Measurements from ENCODE around the gene IL19.

IL19 gene

GRCh38 chr1:206867239-206867638 is 96.7 kb downstream of the IL19 start (continued):
- no peak for TF ChIP-seq CREB5 (CRISPR knock-in tag; IDR thresholded peaks at IDR 0.05; ENCODE audit: low read depth)
- TF ChIP-seq ARNTL (CRISPR knock-in tag; IDR thresholded peaks at IDR 0.05; ENCODE audit: borderline replicate concordance, low read depth) = no peak
- TF ChIP-seq ZFP30 (CRISPR knock-in tag; IDR thresholded peaks at IDR 0.05) = no peak
- TF ChIP-seq TCF4 (CRISPR knock-in tag; IDR thresholded peaks at IDR 0.05; ENCODE audit: borderline replicate concordance) = no peak
- no peak for TF ChIP-seq SNAI2 (CRISPR knock-in tag; IDR thresholded peaks at IDR 0.05)
- TF ChIP-seq PPARA (CRISPR knock-in tag; IDR thresholded peaks at IDR 0.05; ENCODE audit: borderline replicate concordance) = no peak
- no peak for TF ChIP-seq ZNF70 (CRISPR knock-in tag; IDR thresholded peaks at IDR 0.05)
- no peak for TF ChIP-seq ZFP3 (CRISPR knock-in tag; IDR thresholded peaks at IDR 0.05)

GRCh38 chr1:206867716-206868115 is 97.1 kb downstream of the IL19 start:
- ATAC-seq = no peak
- no peak for TF ChIP-seq ESRRG (CRISPR knock-in tag; IDR thresholded peaks at IDR 0.05)
- no peak for TF ChIP-seq ZC3H10 (CRISPR knock-in tag; IDR thresholded peaks at IDR 0.05)
- TF ChIP-seq PPARA (CRISPR knock-in tag; IDR thresholded peaks at IDR 0.05; ENCODE audit: borderline replicate concordance) = no peak
- no peak for TF ChIP-seq BACH2 (CRISPR knock-in tag; IDR thresholded peaks at IDR 0.05; ENCODE audit: borderline replicate concordance)
- TF ChIP-seq TOX (CRISPR knock-in tag; IDR thresholded peaks at IDR 0.05; ENCODE audit: borderline replicate concordance) = no peak
- no peak for TF ChIP-seq ISL1 (CRISPR knock-in tag; IDR thresholded peaks at IDR 0.05)
- no peak for TF ChIP-seq ZNF565 (CRISPR knock-in tag; conservative IDR thresholded peaks at IDR 0.05; ENCODE audit: low read depth)
- no peak for TF ChIP-seq PATZ1 (CRISPR knock-in tag; IDR thresholded peaks at IDR 0.05; ENCODE audit: borderline replicate concordance)
- TF ChIP-seq ZFP3 (CRISPR knock-in tag; IDR thresholded peaks at IDR 0.05) = no peak
- TF ChIP-seq CREB5 (CRISPR knock-in tag; IDR thresholded peaks at IDR 0.05; ENCODE audit: low read depth) = no peak
- no peak for TF ChIP-seq ZFP30 (CRISPR knock-in tag; IDR thresholded peaks at IDR 0.05)
- no peak for TF ChIP-seq ZNF8 (CRISPR knock-in tag; IDR thresholded peaks at IDR 0.05)
- no peak for TF ChIP-seq RARB (CRISPR knock-in tag; IDR thresholded peaks at IDR 0.05)
- TF ChIP-seq CSDC2 (CRISPR knock-in tag; IDR thresholded peaks at IDR 0.05) = no peak
- TF ChIP-seq OSR1 (CRISPR knock-in tag; IDR thresholded peaks at IDR 0.05) = no peak
- TF ChIP-seq ARNTL (CRISPR knock-in tag; IDR thresholded peaks at IDR 0.05; ENCODE audit: borderline replicate concordance, low read depth) = no peak
- no peak for TF ChIP-seq ZNF70 (CRISPR knock-in tag; IDR thresholded peaks at IDR 0.05)
- TF ChIP-seq TCF4 (CRISPR knock-in tag; IDR thresholded peaks at IDR 0.05; ENCODE audit: borderline replicate concordance) = no peak
- no peak for TF ChIP-seq CSRNP3 (CRISPR knock-in tag; IDR thresholded peaks at IDR 0.05)
- TF ChIP-seq TSHZ2 (CRISPR knock-in tag; IDR thresholded peaks at IDR 0.05) = no peak

- ATAC-seq = no peak
- no peak for TF ChIP-seq TSHZ2 (CRISPR knock-in tag; IDR thresholded peaks at IDR 0.05)
- no peak for TF ChIP-seq ZFP30 (CRISPR knock-in tag; IDR thresholded peaks at IDR 0.05)
- no peak for TF ChIP-seq CSRNP3 (CRISPR knock-in tag; IDR thresholded peaks at IDR 0.05)
- no peak for TF ChIP-seq PPARA (CRISPR knock-in tag; IDR thresholded peaks at IDR 0.05; ENCODE audit: borderline replicate concordance)
- no peak for TF ChIP-seq RARB (CRISPR knock-in tag; IDR thresholded peaks at IDR 0.05)
- no peak for TF ChIP-seq POU6F1 (CRISPR knock-in tag; IDR thresholded peaks at IDR 0.05; ENCODE audit: borderline replicate concordance, low read depth)
These were observed 97.7 kb downstream of the IL19 start for GRCh38 chr1:206868264-206868663.
